ENCODE measurements around the gene CSTPP1.

Gene CSTPP1

GRCh38 chr11:47147250-47147649, 210.7 kb downstream of the CSTPP1 start:
- no peak for DNase-seq

GRCh38 chr11:47147681-47148080, 211.1 kb downstream of the CSTPP1 start:
- no peak for DNase-seq

- no peak for DNase-seq
These were observed 211.7 kb downstream of the CSTPP1 start for GRCh38 chr11:47148270-47148669.

GRCh38 chr11:47148903-47149531, 212.5 kb downstream of the CSTPP1 start:
- DNase-seq = no peak

GRCh38 chr11:47149782-47150181, 213.2 kb downstream of the CSTPP1 start:
- DNase-seq = no peak

GRCh38 chr11:47152126-47152952, 215.8 kb downstream of the CSTPP1 start:
- DNase-seq = no peak

GRCh38 chr11:47152953-47153950, 216.7 kb downstream of the CSTPP1 start:
- DNase-seq = no peak

- no peak for DNase-seq
These were observed 218.3 kb downstream of the CSTPP1 start for GRCh38 chr11:47154616-47155570.

- DNase-seq = no peak
These were observed 219.3 kb downstream of the CSTPP1 start for GRCh38 chr11:47155879-47156278.

GRCh38 chr11:47156333-47156732, 219.8 kb downstream of the CSTPP1 start:
- DNase-seq = no peak

- no peak for DNase-seq
These were observed 220.4 kb downstream of the CSTPP1 start for GRCh38 chr11:47156951-47157350.

GRCh38 chr11:47157805-47158204, 221.2 kb downstream of the CSTPP1 start:
- DNase-seq = no peak

- DNase-seq = no peak
These were observed 221.7 kb downstream of the CSTPP1 start for GRCh38 chr11:47158242-47158641.

- no peak for DNase-seq
These were observed 224.2 kb downstream of the CSTPP1 start for GRCh38 chr11:47160753-47161133.

GRCh38 chr11:47161134-47161854, 224.7 kb downstream of the CSTPP1 start:
- DNase-seq = no peak

- no peak for DNase-seq
These were observed 225.3 kb downstream of the CSTPP1 start for GRCh38 chr11:47161890-47162289.

GRCh38 chr11:47162426-47162825, 225.9 kb downstream of the CSTPP1 start:
- DNase-seq = no peak

- DNase-seq = no peak
These were observed 226.6 kb downstream of the CSTPP1 start for GRCh38 chr11:47163193-47163592.

GRCh38 chr11:47163898-47164297, 227.3 kb downstream of the CSTPP1 start:
- DNase-seq = no peak

- DNase-seq = no peak
These were observed 227.8 kb downstream of the CSTPP1 start for GRCh38 chr11:47164321-47164720.

GRCh38 chr11:47165253-47165840, 228.8 kb downstream of the CSTPP1 start:
- DNase-seq = no peak

Measured in SIG-M5 (cell line).